LNCaP clone FGC (cell line): Measurements from ENCODE around the gene BSG.
"Not testable (repeated sequence)": the region's sequence is repeated elsewhere in the genome, so short reads cannot be mapped to it uniquely, and the experiment has no call there.

Experiments
- DNase-seq: peaks from one replicate; pipeline ENCODE4 v3.0.0-alpha.2; 2011; ENCODE audit warnings: low read depth
- H3K4me3 ChIP-seq: 2 replicates; pipeline ENCODE4 v1.5.1; 2011; ENCODE audit warnings: mild to moderate bottlenecking, low read depth, low read length, control low read depth
- CTCF ChIP-seq: IDR thresholded peaks from 2 replicates; pipeline ENCODE4 v1.5.1; 2012; ENCODE audit warnings: mild to moderate bottlenecking; ENCODE audit not compliant: control insufficient read depth, insufficient read depth; ENCODE audit errors: extremely low read depth

Gene BSG

GRCh38 chr19:601310-601709 lies 28.9 kb downstream of the BSG start:
- DNase-seq: no peak
- no peak for TF ChIP-seq CTCF
- H3K4me3 ChIP-seq: no peak overlapping the region

GRCh38 chr19:601790-602189 lies 29.4 kb downstream of the BSG start:
- no peak for DNase-seq
- no peak overlapping the region for H3K4me3 ChIP-seq
- no peak for TF ChIP-seq CTCF

GRCh38 chr19:602391-603301 lies 30.2 kb downstream of the BSG start:
- TF ChIP-seq CTCF: no peak
- DNase-seq: no peak
- no peak overlapping the region for H3K4me3 ChIP-seq

- not testable (repeated sequence) for DNase-seq, H3K4me3 ChIP-seq
Measured at GRCh38 chr19:603302-603639, 30.9 kb downstream of the BSG start.

GRCh38 chr19:603779-604178 lies 31.4 kb downstream of the BSG start:
- DNase-seq, H3K4me3 ChIP-seq: not testable (repeated sequence)

GRCh38 chr19:604355-604754 lies 32.0 kb downstream of the BSG start:
- no peak for TF ChIP-seq CTCF
- no peak overlapping the region for H3K4me3 ChIP-seq
- no peak for DNase-seq

- H3K4me3 ChIP-seq, DNase-seq: not testable (repeated sequence)
Measured at GRCh38 chr19:605061-605971, 32.9 kb downstream of the BSG start.

GRCh38 chr19:607301-608154 lies 35.1 kb downstream of the BSG start:
- no peak for DNase-seq
- TF ChIP-seq CTCF: no peak
- H3K4me3 ChIP-seq: no peak overlapping the region
